GM10847 (cell line): ENCODE results near the gene PTPN7.

Experiments
- POLR2A ChIP-seq: IDR thresholded peaks from 2 replicates; pipeline ENCODE4 v1.6.1; 2011; ENCODE audit not compliant: insufficient read length; ENCODE audit errors: extremely low read depth

PTPN7 gene

DNA sequence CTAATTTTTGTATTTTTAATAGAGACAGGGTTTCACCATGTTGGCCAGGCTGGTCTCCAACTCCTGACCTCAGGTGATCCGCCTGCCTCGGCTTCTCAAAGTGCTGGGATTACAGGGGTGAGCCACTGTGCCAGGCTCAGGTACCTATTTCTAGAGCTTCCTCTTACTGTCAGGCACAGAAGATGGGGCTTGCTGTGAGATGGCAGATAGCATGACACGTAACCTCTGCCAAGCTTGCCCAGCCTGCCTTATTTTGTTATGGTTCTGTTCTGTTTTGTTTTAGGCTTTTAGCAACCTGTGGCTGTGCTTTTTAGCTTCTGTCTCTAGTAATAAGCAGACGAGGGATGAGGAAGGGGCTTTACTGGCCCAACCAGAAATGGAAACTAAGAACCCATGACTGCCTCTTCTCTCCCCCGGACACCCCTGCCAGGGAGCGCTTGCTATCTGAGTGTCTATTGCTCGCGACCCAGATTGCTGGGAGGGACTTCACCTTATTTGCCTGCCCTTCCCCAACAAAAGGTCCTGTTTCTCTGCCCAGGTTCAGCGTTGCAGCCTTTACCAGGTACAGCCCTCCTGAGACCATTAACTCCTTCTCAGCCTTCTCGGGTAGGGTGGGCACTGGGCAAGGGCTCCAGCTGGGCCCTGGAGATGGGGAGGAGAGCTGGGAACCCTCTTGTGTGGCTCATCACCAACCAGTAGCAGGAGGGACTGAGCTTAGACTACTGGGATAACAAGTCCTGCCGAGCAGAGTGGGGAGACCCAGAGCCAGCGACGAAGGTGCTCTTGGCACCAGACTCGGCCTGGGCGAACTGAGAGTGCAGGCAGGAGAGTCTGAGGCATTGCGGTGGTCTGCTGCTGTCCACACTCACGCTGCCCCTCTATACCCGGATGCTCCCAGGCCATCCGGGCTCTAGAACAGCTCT lies 19.7 kb upstream of the PTPN7 start:
- no peak for TF ChIP-seq POLR2A

DNA sequence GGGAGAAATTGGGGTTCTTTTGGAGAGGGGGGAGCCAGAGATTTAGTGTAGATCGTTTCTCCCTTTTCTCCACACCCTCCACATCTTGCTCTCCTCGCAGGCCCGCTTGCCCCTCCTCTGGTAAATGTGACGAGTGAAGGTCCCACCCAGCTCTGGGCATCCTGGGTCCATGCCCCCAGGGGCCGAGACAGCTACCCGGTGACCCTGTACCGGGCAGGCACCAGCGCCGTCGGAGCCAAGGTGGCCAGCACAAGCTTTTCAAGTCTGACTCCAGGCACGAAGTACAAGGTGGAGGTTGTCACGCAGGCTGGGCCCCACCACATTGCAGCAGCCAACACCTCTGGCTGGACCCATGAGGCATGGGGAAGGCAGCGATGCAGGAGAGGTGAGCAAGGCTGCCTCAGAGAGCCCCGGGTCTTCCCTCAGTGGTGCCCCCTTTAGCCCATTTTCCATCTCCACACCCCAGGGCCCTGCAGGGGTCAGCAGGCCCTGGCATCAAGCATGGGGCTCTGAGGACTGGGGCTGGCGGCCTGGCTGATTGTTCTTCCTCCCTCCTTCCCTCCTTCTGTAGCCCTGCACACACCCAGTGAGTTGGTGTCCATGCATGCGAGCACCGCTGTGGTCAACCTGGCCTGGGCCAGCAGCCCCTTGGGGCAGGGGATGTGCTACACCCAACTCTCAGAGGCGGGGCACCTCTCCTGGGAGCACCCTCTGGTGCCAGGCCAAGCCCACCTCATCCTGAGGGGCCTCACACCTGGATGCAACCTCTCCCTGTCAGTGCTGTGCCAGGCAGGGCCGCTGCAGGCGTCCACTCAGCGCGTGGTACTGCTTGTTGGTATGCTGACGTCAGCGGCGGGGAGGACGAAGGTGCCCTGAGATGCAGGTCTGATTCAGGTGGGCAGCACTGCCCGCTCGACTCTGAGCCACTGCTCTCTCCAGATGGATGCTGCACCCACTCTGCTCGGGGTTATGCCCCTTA lies 16.8 kb upstream of the PTPN7 start:
- TF ChIP-seq POLR2A, result no peak

DNA sequence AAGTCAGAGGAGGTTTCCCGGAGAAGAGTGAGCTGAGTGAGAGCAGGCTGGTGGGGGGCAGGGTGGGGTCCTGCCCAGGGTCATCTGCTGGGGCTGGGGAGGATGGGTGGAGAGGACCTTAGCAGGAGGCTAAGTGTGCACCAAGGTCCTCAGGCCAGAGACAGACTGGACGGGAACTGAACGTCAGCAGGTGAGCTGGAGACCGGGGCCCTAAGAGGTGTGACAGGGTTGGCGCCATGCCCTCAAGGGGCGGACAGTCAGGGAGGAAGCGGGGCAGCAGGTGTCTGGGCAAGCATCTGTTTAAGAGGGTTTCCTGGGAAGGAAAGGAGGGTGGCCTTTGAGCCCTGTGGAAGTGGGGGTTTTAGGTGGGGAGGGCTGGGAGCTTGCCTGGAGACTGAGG lies 13.6 kb upstream of the PTPN7 start:
- no peak for TF ChIP-seq POLR2A

DNA sequence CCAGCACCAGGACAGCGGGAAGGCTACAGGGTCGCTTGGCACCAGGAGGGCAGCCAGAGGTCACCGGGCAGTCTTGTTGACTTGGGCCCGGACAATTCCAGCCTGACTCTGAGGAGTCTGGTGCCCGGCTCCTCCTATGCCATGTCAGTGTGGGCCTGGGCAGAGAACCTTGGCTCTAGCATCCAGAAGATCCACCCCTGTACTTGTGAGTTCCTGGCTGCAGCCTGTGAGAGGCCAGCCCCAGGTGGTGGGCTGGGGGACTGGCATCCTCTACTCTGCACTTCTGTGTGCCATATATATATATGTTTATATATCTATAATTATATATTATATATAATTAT lies 11.6 kb upstream of the PTPN7 start:
- TF ChIP-seq POLR2A, result no peak

- no peak for TF ChIP-seq POLR2A
Observed at GRCh38 chr1:202171292-202172014, 11.1 kb upstream of the PTPN7 start.

GRCh38 chr1:202170726-202171125 lies 10.3 kb upstream of the PTPN7 start:
- TF ChIP-seq POLR2A, result no peak

DNA sequence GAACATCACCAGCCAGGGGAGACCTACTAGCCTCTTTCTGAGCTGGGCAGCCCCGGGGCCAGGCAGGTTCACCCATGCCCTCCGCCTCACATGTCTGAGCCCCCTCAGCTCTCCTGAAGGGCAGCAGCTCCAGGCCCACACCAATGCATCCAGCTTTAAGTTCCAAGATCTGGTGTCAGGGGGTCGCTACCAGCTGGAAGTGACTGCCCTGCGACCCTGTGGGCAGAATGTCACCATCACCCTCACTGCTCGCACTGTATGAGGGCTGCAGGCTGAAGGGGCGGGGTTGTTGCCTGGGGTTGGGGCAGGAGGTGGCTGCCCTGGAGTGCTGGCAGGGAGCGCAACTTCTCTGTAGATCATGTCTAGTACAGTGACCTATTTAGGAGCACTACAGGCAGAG lies 8.5 kb upstream of the PTPN7 start:
- TF ChIP-seq POLR2A, result no peak

DNA sequence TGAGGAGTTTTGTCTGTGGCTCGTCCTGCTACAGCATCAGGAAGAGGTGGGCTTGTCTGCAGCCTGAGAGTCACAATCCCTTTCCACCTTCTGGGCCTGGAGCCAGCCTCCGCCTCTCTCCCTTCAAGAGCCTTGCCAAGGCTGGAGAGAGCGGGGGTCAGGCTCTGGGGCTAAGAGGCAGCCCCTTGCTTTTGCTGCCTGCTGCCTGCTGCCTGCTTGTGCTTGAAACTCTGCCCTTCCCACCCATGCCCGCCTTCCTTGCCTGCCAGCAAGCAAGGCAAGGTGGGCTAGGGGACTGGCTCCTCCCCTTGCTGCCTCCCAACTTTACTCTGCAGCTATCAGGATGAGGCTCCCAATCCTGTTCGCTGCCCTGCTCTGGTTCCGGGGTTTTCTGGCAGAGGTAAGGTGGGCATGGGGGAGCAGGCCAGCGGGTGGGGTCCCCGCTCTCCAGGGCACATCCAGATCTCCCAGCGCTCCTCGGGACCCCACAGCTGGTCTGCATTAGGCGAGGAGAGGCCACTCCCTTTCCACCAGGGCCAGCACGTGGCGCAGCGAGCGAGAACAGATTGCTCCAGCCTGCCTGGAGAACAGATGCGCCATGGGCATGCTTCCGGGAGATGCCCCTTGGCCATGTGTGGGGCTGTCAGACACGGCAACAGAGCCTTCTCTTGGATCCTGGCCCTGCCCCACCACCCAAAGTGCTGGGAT lies 7.5 kb upstream of the PTPN7 start:
- TF ChIP-seq POLR2A, result no peak

GRCh38 chr1:202165942-202166843 lies 5.8 kb upstream of the PTPN7 start:
- no peak for TF ChIP-seq POLR2A

DNA sequence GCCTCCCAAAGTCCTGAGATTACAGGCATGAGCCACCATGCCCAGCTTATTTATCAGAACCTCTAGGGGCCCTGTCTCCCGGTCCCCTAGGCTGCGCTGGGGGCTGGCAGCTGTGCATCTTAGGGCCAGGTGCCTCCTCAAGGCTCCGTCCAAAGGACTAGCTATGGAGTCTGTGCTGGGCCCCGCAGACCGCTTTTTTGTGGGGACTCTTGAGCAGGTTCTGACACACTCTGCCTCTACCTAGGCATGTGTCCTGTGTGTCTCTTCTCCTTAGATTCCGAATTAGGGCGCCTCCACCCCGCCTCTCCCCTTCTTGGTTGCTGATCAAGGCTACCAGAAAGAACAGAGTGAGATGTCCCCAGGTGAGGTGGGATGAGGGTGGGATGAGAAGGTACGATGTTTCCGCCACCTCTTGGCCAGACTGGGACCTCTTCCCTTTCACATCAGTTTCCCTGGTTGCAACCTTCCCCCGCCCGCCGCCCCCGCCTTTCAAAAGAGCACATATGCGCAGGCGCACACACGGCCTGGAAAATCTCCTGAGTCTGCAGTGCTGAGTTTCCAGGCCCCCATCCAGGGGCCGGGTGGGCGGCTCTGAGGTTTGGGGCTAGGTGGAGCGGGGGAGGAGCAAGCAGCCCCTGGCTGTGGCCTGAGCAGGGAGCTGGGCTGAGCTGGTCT lies 5.0 kb upstream of the PTPN7 start:
- no peak for TF ChIP-seq POLR2A

DNA sequence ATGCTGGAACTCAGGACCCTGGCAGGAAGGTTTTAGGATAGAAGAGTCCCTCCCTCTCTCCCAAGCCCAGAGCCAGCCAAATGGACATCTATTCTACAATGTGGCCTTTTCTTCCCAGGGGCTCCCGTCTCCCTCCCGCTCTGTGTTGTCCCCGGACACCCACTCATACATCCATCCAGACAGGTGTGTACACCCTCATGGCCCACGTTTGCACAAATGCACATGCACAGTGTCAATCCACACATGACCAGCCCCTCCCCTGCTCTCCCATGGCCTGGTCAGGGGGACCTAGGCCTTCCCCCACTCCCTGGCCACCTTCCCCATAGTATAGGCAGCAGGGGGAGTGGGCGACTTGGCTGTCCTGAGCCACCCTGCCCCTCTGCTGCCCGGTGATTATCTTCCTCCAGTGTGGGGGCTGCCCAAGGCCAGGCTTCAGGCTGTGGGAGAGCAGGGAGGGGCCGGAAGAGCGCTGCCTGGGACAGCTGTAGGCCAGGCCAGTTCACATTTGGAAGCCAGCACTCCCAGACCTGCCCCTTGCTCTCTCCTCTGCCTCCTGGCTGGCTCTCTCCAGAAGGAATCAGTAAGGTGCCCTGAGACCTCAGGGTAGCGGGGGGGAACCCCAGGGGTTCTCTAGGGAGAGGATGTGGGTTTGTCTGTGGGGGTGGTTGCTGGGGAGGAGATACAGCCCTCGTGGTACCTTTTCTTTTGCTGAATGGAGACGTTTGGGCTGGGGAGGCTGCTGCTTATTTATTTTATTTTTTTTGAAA lies 4.1 kb upstream of the PTPN7 start:
- no peak for TF ChIP-seq POLR2A
